Activated naive CD8-positive, alpha-beta T cell treated with anti-CD3 and anti-CD28 coated beads, Interleukin-2, amount 50 U/mL, for 16 hours (primary cell): ENCODE data around the gene RAPGEF5.

Experiments used
- DNase-seq: peaks from one replicate; pipeline ENCODE4 v3.0.0-alpha.2; 2020; ENCODE audit warnings: low read depth, low spot score

The RAPGEF5 gene

GRCh38 chr7:22356701-22357310, at the start of gene RAPGEF5:
TSS of gene RAPGEF5 (minus strand) at chr7:22357154. CDS start at chr7:22357060, 94 bp downstream.
- no peak for DNase-seq

GRCh38 chr7:22406715-22407114, 49.8 kb upstream of the RAPGEF5 start:
- DNase-seq, result no peak

GRCh38 chr7:22404421-22405023, 47.6 kb upstream of the RAPGEF5 start:
- DNase-seq, result no peak

GRCh38 chr7:22403344-22403743, 46.4 kb upstream of the RAPGEF5 start:
- DNase-seq, result no peak

GRCh38 chr7:22402250-22402649, 45.3 kb upstream of the RAPGEF5 start:
- DNase-seq, result no peak

- DNase-seq, result no peak
These were observed 44.1 kb upstream of the RAPGEF5 start for GRCh38 chr7:22400936-22401553.

- no peak for DNase-seq
These were observed 43.3 kb upstream of the RAPGEF5 start for GRCh38 chr7:22400150-22400814.

- no peak for DNase-seq
These were observed 42.6 kb upstream of the RAPGEF5 start for GRCh38 chr7:22399546-22399945.

- DNase-seq, result no peak
These were observed 42.1 kb upstream of the RAPGEF5 start for GRCh38 chr7:22399091-22399490.

- no peak for DNase-seq
These were observed 41.0 kb upstream of the RAPGEF5 start for GRCh38 chr7:22397981-22398380.

GRCh38 chr7:22395222-22395621, 38.3 kb upstream of the RAPGEF5 start:
- no peak for DNase-seq

- DNase-seq, result no peak
These were observed 37.8 kb upstream of the RAPGEF5 start for GRCh38 chr7:22394739-22395138.

GRCh38 chr7:22393913-22394729, 37.2 kb upstream of the RAPGEF5 start:
- DNase-seq, result no peak

GRCh38 chr7:22390516-22390915, 33.6 kb upstream of the RAPGEF5 start:
- no peak for DNase-seq

- DNase-seq, result no peak
These were observed 32.9 kb upstream of the RAPGEF5 start for GRCh38 chr7:22389892-22390291.

GRCh38 chr7:22387583-22387982, 30.6 kb upstream of the RAPGEF5 start:
- DNase-seq, result no peak

GRCh38 chr7:22386865-22387264, 29.9 kb upstream of the RAPGEF5 start:
- DNase-seq, result no peak

- DNase-seq, result no peak
These were observed 29.4 kb upstream of the RAPGEF5 start for GRCh38 chr7:22386206-22386858.

- DNase-seq, result no peak
These were observed 28.4 kb upstream of the RAPGEF5 start for GRCh38 chr7:22385326-22385725.

- DNase-seq, result no peak
These were observed 23.4 kb upstream of the RAPGEF5 start for GRCh38 chr7:22380333-22380732.
